Endothelial cell of umbilical vein (primary cell): ENCODE results near the gene PFKFB3. TPM values are rescaled to one million over a fixed set of nuclear protein-coding genes. Genes with fewer than 3 reads are reported as not detected.

Experiments
- BruUV-seq: library from RNA; stranded (reverse); fragments of 400-500 nt; replicated peaks from 2 replicates; lab custom pipeline; 2021; lab: Mats Ljungman, UMichigan
- CTCF ChIA-PET: fragments of 300-600, 350-600 bp; sonication (Branson Sonifier 250); formaldehyde crosslinking; loops from one replicate; lab custom pipeline; 2021; ENCODE audit warnings: antibody characterized with exemption, inconsistent platforms; lab: Charles Lee
- POLR2A ChIA-PET: fragments of 300-600, 350-600 bp; sonication (Branson Sonifier 250); formaldehyde crosslinking; loops from one replicate; lab custom pipeline; 2021; ENCODE audit warnings: antibody characterized with exemption, inconsistent platforms; lab: Charles Lee
- DNase-seq: peaks from one replicate; pipeline ENCODE4 v3.0.0-alpha.2; 2011; ENCODE audit warnings: low read depth, low spot score
- FAIRE-seq: peaks from 2 replicates; lab custom pipeline; 2011; peaks lifted over from hg19 to GRCh38; lab: Jason Lieb, UNC
- H2AFZ ChIP-seq: 2 replicates; pipeline ENCODE4 v1.6.0; 2012; ENCODE audit warnings: low read depth, low read length, control low read depth, inconsistent platforms
- H3K27ac ChIP-seq: 2 replicates; pipeline ENCODE4 v1.5.1; 2011; ENCODE audit warnings: low read depth, mild to moderate bottlenecking, control low read depth, low read length, moderate library complexity; ENCODE audit not compliant: insufficient read depth
- H3K27me3 ChIP-seq, 2 experiments: 2 replicates each; pipeline versions ENCODE4 v1.6.0 to v1.6.1; 2011; ENCODE audit warnings: low read length in 2 of 2, mixed read lengths in 1 of 2; ENCODE audit not compliant: control insufficient read depth in 2 of 2, insufficient read depth in 2 of 2
- H3K36me3 ChIP-seq, 2 experiments: 2 replicates in 1 of 2; 3 replicates in 1 of 2; pipeline ENCODE4 v1.5.1; 2011; ENCODE audit warnings: low read length in 2 of 2, mild to moderate bottlenecking in 1 of 2, moderate library complexity in 1 of 2; ENCODE audit not compliant: control insufficient read depth in 2 of 2, insufficient read depth in 2 of 2; ENCODE audit errors: extremely low read depth in 1 of 2
- H3K4me1 ChIP-seq: 3 replicates; pipeline ENCODE4 v1.5.1; 2011; ENCODE audit warnings: mild to moderate bottlenecking, low read length; ENCODE audit not compliant: control insufficient read depth, insufficient read depth; ENCODE audit errors: extremely low read depth
- H3K4me2 ChIP-seq: 2 replicates; pipeline ENCODE4 v1.6.1; 2011; ENCODE audit warnings: low read length, control low read depth, mixed read lengths; ENCODE audit not compliant: insufficient read depth
- H3K4me3 ChIP-seq, 3 experiments: fragments of 200-600 bp in 1 of 3; sonication (generic), shearing (Covaris generic) in 1 of 3; replicated peaks in 1 of 3; 2 replicates each; pipeline ENCODE4 v1.5.1; 2011 to 2016; ENCODE audit warnings: control low read depth in 3 of 3, low read length in 3 of 3, mild to moderate bottlenecking in 2 of 3, inconsistent platforms in 1 of 3, low read depth in 1 of 3, moderate library complexity in 1 of 3; ENCODE audit not compliant: insufficient read depth in 1 of 3
- H3K79me2 ChIP-seq: 2 replicates; pipeline ENCODE4 v1.6.0; 2012; ENCODE audit warnings: low read length, inconsistent platforms; ENCODE audit not compliant: control insufficient read depth, insufficient read depth
- H3K9ac ChIP-seq: replicated peaks from 2 replicates; pipeline ENCODE3; 2011; ENCODE audit warnings: low read length, control low read depth; ENCODE audit not compliant: insufficient read depth; ENCODE audit errors: extremely low read depth
- H3K9me1 ChIP-seq: replicated peaks from 3 replicates; pipeline ENCODE4 v1.6.0; 2011; ENCODE audit warnings: mild to moderate bottlenecking, low read length; ENCODE audit not compliant: control insufficient read depth, insufficient read depth; ENCODE audit errors: extremely low read depth
- H3K9me3 ChIP-seq: replicated peaks from 2 replicates; pipeline ENCODE4 v1.5.1; 2012; ENCODE audit warnings: low read length, inconsistent platforms; ENCODE audit not compliant: control insufficient read depth, insufficient read depth
- H4K20me1 ChIP-seq: replicated peaks from 2 replicates; pipeline ENCODE3; 2011; ENCODE audit warnings: mild to moderate bottlenecking, low read length; ENCODE audit not compliant: control insufficient read depth, insufficient read depth; ENCODE audit errors: extremely low read depth
- FOS ChIP-seq: IDR thresholded peaks from 2 replicates; pipeline ENCODE4 v1.6.1; 2011; ENCODE audit warnings: mild to moderate bottlenecking, low read length, moderate library complexity, borderline replicate concordance; ENCODE audit not compliant: insufficient read depth
- GATA2 ChIP-seq: IDR thresholded peaks from 2 replicates; pipeline ENCODE4 v1.7.0; 2011; ENCODE audit warnings: low read depth, mild to moderate bottlenecking, moderate library complexity, mixed read lengths, low read length; ENCODE audit not compliant: insufficient read length, insufficient read depth
- JUN ChIP-seq: IDR thresholded peaks from 2 replicates; pipeline ENCODE4 v1.6.1; 2011; ENCODE audit warnings: borderline replicate concordance, low read depth; ENCODE audit not compliant: insufficient read length, insufficient read depth
- MYC ChIP-seq: IDR thresholded peaks from one replicate; pipeline ENCODE4 v1.6.1; 2011; ENCODE audit warnings: mild to moderate bottlenecking, low read depth, low read length
- POLR2A ChIP-seq: IDR thresholded peaks from 2 replicates; pipeline ENCODE4 v1.6.1; 2012; ENCODE audit warnings: low read depth, mild to moderate bottlenecking, control low read depth, low read length
- POLR2AphosphoS5 ChIP-seq: IDR thresholded peaks from 2 replicates; pipeline ENCODE4 v1.6.1; 2012; ENCODE audit warnings: low read depth, mild to moderate bottlenecking, control low read depth, low read length, moderate library complexity; ENCODE audit not compliant: insufficient read depth
- dilution Hi-C: fragments of 300-500 bp; cut with MboI; formaldehyde crosslinking; loops from one replicate; pipeline ENCODE4 v1.15.0; 2019; ENCODE audit warnings: low sequenced_read_pairs; ENCODE audit not compliant: extremely low pct_ligation_motif_present
- intact Hi-C: fragments of 100-400 bp; cut with micrococcal nuclease; formaldehyde crosslinking; loops from one replicate; pipeline ENCODE4 v1.10.0; 2022
- polyA plus RNA-seq, 4 experiments: library from polyadenylated mRNA; depleted of rRNA in 3 of 4; stranded (reverse) in 3 of 4; unstranded in 1 of 4; fragments of >200 nt; gene quantifications; 2 replicates each; pipeline versions ENCODE4 v1.2.1 to v1.2.3, GENCODE V29; 2011 to 2012; ENCODE audit warnings: missing spikeins in 1 of 4
- total RNA-seq: library from RNA; stranded (reverse); gene quantifications from 2 replicates; pipeline ENCODE4 v1.2.3, GENCODE V29; 2021
- TF ChIP-seq, protein P1 (sequence below), 2 donors: IDR thresholded peaks; 1 replicate in 1 of 2; 2 replicates in 1 of 2; pipeline ENCODE4 v1.5.1; 2011; ENCODE audit warnings: low read length in 2 of 2, mild to moderate bottlenecking in 2 of 2, moderate library complexity in 2 of 2, control low read depth in 1 of 2, inconsistent platforms in 1 of 2, low read depth in 1 of 2; ENCODE audit not compliant: insufficient read depth in 1 of 2; ENCODE audit errors: extremely low read depth in 1 of 2
- TF ChIP-seq, protein P2 (sequence below): IDR thresholded peaks from 2 replicates; pipeline ENCODE4 v1.6.1; 2011; ENCODE audit not compliant: insufficient read depth, insufficient read length

Gene PFKFB3
- total and polyA plus RNA-seq, 2 donors (not counting 3 experiments of a cell fraction or from before 2014, with no cell fraction given) = 15.8 to 33.7 TPM

DNA sequence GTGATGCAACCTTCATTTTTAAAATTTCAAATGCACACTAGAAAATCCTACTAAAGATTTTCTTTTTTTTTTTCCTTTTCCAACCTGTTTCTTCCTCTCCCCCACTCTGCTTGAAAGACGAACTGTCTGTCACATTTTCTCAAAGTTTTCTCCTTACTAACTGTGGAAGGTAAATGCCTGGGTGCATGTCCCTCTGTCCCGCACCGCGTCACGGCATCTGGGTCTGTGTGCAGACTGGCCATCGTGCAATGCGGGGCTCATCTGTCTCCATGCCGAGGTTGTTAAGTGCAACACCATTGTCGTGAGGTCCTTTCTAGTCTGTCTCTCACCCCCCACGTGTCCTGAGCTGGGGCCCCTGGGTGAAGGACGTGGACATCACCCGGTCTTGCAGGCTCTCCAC is 28.4 kb downstream of the PFKFB3 start:
- H4K20me1 ChIP-seq = no peaks in the 10 kb centered on the region
- no peak for TF ChIP-seq JUN
- no peak for TF ChIP-seq MYC
- TF ChIP-seq, protein P1, sequence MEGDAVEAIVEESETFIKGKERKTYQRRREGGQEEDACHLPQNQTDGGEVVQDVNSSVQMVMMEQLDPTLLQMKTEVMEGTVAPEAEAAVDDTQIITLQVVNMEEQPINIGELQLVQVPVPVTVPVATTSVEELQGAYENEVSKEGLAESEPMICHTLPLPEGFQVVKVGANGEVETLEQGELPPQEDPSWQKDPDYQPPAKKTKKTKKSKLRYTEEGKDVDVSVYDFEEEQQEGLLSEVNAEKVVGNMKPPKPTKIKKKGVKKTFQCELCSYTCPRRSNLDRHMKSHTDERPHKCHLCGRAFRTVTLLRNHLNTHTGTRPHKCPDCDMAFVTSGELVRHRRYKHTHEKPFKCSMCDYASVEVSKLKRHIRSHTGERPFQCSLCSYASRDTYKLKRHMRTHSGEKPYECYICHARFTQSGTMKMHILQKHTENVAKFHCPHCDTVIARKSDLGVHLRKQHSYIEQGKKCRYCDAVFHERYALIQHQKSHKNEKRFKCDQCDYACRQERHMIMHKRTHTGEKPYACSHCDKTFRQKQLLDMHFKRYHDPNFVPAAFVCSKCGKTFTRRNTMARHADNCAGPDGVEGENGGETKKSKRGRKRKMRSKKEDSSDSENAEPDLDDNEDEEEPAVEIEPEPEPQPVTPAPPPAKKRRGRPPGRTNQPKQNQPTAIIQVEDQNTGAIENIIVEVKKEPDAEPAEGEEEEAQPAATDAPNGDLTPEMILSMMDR (IDR thresholded peaks at IDR 0.05; ENCODE audit: extremely low read depth in 1 of 2, insufficient read depth in 1 of 2, low read depth in 1 of 2, low read length in 2 of 2) = no peak
- H3K9me1 ChIP-seq = no peaks in the 10 kb centered on the region
- H3K36me3 ChIP-seq = peaks cover 4 to 38% of the 10 kb centered on the region in 2 experiments
- BruUV-seq = no TSS peak
- H3K9ac ChIP-seq = no peak overlapping the region
- H3K27me3 ChIP-seq = no peaks in the 10 kb centered on the region
- H3K27ac ChIP-seq = no peak overlapping the region
- no peaks in the 10 kb centered on the region for H3K79me2 ChIP-seq
- dilution Hi-C loops = no loop called here
- POLR2A ChIA-PET = no interaction called here
- H3K4me3 ChIP-seq = no peak overlapping the region
- H2AFZ ChIP-seq = no peak overlapping the region
- no peak overlapping the region for H3K4me2 ChIP-seq
- no peak for FAIRE-seq
- no peaks in the 10 kb centered on the region for H3K9me3 ChIP-seq
- DNase-seq = no peak
- CTCF ChIA-PET = no interaction called here
- intact Hi-C loops = no loop called here
- H3K4me1 ChIP-seq = peaks cover 14% of the 10 kb centered on the region

DNA sequence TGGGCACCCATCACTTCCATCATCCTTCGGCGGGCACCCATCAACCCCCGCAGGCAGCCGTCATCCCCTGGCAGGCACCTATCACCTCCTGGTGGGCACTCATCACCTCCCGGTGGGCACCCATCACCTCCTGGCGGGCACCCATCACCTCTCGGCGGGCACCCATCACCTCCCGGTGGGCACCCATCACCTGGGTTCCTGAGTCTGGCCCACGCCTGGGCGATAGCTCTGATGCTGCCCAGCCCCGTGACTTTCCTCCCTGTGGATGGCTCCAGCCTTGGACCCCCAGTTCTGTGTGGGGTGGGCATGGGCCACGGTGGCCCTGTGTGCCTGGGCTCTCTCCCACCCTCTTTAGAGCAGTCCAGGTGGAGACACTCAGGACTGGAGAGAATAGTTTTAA is 29.0 kb downstream of the PFKFB3 start:
- DNase-seq (no peak), FAIRE-seq (no peak)
- H3K79me2 ChIP-seq = no peaks in the 10 kb centered on the region
- H3K4me2 ChIP-seq = no peak overlapping the region
- TF ChIP-seq JUN = no peak
- TF ChIP-seq, protein P1 (IDR thresholded peaks at IDR 0.05; ENCODE audit: extremely low read depth in 1 of 2, insufficient read depth in 1 of 2, low read depth in 1 of 2, low read length in 2 of 2) = no peak
- TF ChIP-seq FOS = no peak
- TF ChIP-seq GATA2 = no peak
- TF ChIP-seq POLR2AphosphoS5 = no peak
- TF ChIP-seq, protein P2, sequence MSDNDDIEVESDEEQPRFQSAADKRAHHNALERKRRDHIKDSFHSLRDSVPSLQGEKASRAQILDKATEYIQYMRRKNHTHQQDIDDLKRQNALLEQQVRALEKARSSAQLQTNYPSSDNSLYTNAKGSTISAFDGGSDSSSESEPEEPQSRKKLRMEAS = no peak
- TF ChIP-seq POLR2A = no peak
- no peaks in the 10 kb centered on the region for H3K27me3 ChIP-seq
- peaks cover 14% of the 10 kb centered on the region for H3K4me1 ChIP-seq
- dilution Hi-C loops = no loop called here
- no peaks in the 10 kb centered on the region for H3K9me3 ChIP-seq
- POLR2A ChIA-PET = no interaction called here
- H3K27ac ChIP-seq = no peak overlapping the region
- H3K9ac ChIP-seq = no peak overlapping the region
- CTCF ChIA-PET = no interaction called here
- no peaks in the 10 kb centered on the region for H3K9me1 ChIP-seq
- intact Hi-C loops = no loop called here
- H2AFZ ChIP-seq = no peak overlapping the region
- no peaks in the 10 kb centered on the region for H4K20me1 ChIP-seq
- no peak overlapping the region for H3K4me3 ChIP-seq
- no TSS peak for BruUV-seq
- peaks cover 4 to 34% of the 10 kb centered on the region in 2 experiments for H3K36me3 ChIP-seq
